Measurements from ENCODE around the gene HOMER2. TPM values are rescaled to one million over a fixed set of nuclear protein-coding genes. Genes with fewer than 3 reads are reported as not detected.

Gene HOMER2
- polyA plus RNA-seq, 1 experiment, result 0.83 TPM

GRCh38 chr15:82849556-82850512 is 102.7 kb downstream of the HOMER2 start:
- H3K27me3 ChIP-seq (ENCODE audit: control insufficient read depth, insufficient read depth, low read length), result no peaks in the 10 kb centered on the region
- peak; percentile 18 for DNase-seq (ENCODE audit: low read depth)
- H3K36me3 ChIP-seq (ENCODE audit: control insufficient read depth, insufficient read depth, low read length), result no peaks in the 10 kb centered on the region
- no peak overlapping the region for H3K4me3 ChIP-seq (ENCODE audit: low read depth, low read length)
- ChIA-PET CTCF (interaction anchor here (0.6 to 1.5 kb wide), 5 partner anchors 15 to 150 kb away, joined by 3 to 6 read pairs (median 4); no protein-coding TSS in a partner anchor), POLR2A (no interaction called here)
- peak; percentile 67 for TF ChIP-seq CTCF (IDR thresholded peaks at IDR 0.05; ENCODE audit: insufficient read depth, low read depth, low read length)

- CTCF ChIA-PET, result interaction anchor here (1.1 to 1.4 kb wide), 4 partner anchors 12 to 152 kb away, joined by 3 to 4 read pairs (median 4); no protein-coding TSS in a partner anchor
- no peaks in the 10 kb centered on the region for H3K36me3 ChIP-seq (ENCODE audit: control insufficient read depth, insufficient read depth, low read length)
- H3K27me3 ChIP-seq (ENCODE audit: control insufficient read depth, insufficient read depth, low read length), result no peaks in the 10 kb centered on the region
- H3K4me3 ChIP-seq (ENCODE audit: low read depth, low read length), result no peak overlapping the region
- TF ChIP-seq CTCF (IDR thresholded peaks at IDR 0.05; ENCODE audit: insufficient read depth, low read depth, low read length), result no peak
- POLR2A ChIA-PET, result no interaction called here
- no peak for DNase-seq (ENCODE audit: low read depth)
Observed at GRCh38 chr15:82848241-82848993, 104.1 kb downstream of the HOMER2 start.

GRCh38 chr15:82847703-82848102 is 104.8 kb downstream of the HOMER2 start:
- no peak for TF ChIP-seq CTCF (IDR thresholded peaks at IDR 0.05; ENCODE audit: insufficient read depth, low read depth, low read length)
- no peak for DNase-seq (ENCODE audit: low read depth)
- ChIA-PET CTCF (interaction anchor here (1.1 kb wide), 2 partner anchors 11 to 153 kb away, joined by 3 read pairs; no protein-coding TSS in a partner anchor), POLR2A (no interaction called here)
- no peaks in the 10 kb centered on the region for H3K36me3 ChIP-seq (ENCODE audit: control insufficient read depth, insufficient read depth, low read length)
- H3K4me3 ChIP-seq (ENCODE audit: low read depth, low read length), result no peak overlapping the region
- no peaks in the 10 kb centered on the region for H3K27me3 ChIP-seq (ENCODE audit: control insufficient read depth, insufficient read depth, low read length)

GRCh38 chr15:82846621-82847020 is 105.9 kb downstream of the HOMER2 start:
- TF ChIP-seq CTCF (IDR thresholded peaks at IDR 0.05; ENCODE audit: insufficient read depth, low read depth, low read length), result no peak
- ChIA-PET CTCF (interaction anchor here (0.8 kb wide), 1 partner anchor 155 kb away, joined by 3 read pairs; no protein-coding TSS in a partner anchor), POLR2A (no interaction called here)
- no peak overlapping the region for H3K4me3 ChIP-seq (ENCODE audit: low read depth, low read length)
- DNase-seq (ENCODE audit: low read depth), result no peak
- no peaks in the 10 kb centered on the region for H3K36me3 ChIP-seq (ENCODE audit: control insufficient read depth, insufficient read depth, low read length)
- no peaks in the 10 kb centered on the region for H3K27me3 ChIP-seq (ENCODE audit: control insufficient read depth, insufficient read depth, low read length)

- no peak for DNase-seq (ENCODE audit: low read depth)
- CTCF ChIA-PET, result no interaction called here
- no peaks in the 10 kb centered on the region for H3K36me3 ChIP-seq (ENCODE audit: control insufficient read depth, insufficient read depth, low read length)
- POLR2A ChIA-PET, result no interaction called here
- no peak overlapping the region for H3K4me3 ChIP-seq (ENCODE audit: low read depth, low read length)
- TF ChIP-seq CTCF (IDR thresholded peaks at IDR 0.05; ENCODE audit: insufficient read depth, low read depth, low read length), result no peak
- no peaks in the 10 kb centered on the region for H3K27me3 ChIP-seq (ENCODE audit: control insufficient read depth, insufficient read depth, low read length)
Observed at GRCh38 chr15:82845686-82846085, 106.8 kb downstream of the HOMER2 start.

Data from BJ (cell line).